HG03103 (cell line): ENCODE measurements around the gene TET2.
A peak's percentile ranks its signal among the peaks of the same experiment; 100 is the strongest.

Experiments used
- ATAC-seq: cut with Tn5 transposase; IDR thresholded peaks from one replicate; pipeline ENCODE4 v1.9.1; 2021; ENCODE audit warnings: low read depth; ENCODE audit not compliant: unreplicated experiment

The TET2 gene

GRCh38 chr4:105146276-105147015 lies at the start of gene TET2:
TET2 (plus strand) TSS chr4:105146876; CDS start chr4:105233943, 87,067 bp downstream.
- ATAC-seq = peak; percentile 77

GRCh38 chr4:105102016-105102415 lies 44.7 kb upstream of the TET2 start:
- no peak for ATAC-seq

- ATAC-seq = no peak
These were observed 40.2 kb upstream of the TET2 start for GRCh38 chr4:105106426-105106825.

DNA sequence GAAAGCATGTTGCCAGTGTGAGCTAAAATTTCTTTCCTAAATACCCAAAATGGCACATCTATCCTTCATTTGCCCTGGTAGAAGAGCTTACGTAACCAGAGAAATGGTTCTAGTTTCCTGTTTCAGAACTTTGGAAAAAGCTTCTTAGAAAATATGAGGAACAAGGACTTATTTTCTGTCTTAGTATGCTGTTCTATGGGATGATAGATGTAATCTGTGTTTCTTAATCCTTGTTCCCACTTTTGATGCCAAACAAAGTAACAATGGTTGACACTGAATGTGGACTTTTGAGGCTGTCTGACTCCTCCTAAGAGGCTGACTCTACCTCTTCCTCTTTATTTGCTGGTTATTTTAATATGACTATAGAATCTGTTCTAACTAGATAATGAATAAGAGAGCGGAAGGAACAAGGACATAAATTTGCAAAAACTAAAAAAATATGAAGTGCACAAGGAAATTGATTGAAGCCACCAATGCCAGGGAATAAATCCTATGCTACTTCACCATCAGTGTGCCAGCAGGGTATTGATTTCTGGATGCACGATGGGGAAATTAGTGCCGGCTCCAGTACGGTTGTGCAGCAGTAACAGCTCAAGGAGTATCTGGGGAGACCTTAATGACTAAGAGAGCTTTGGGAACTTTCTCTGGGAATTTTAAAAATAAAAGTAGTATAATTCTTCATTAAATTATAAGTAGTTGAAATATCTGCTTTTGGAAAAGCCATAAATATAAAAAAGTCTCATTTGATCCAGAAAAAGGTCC lies 39.4 kb upstream of the TET2 start:
- no peak for ATAC-seq

DNA sequence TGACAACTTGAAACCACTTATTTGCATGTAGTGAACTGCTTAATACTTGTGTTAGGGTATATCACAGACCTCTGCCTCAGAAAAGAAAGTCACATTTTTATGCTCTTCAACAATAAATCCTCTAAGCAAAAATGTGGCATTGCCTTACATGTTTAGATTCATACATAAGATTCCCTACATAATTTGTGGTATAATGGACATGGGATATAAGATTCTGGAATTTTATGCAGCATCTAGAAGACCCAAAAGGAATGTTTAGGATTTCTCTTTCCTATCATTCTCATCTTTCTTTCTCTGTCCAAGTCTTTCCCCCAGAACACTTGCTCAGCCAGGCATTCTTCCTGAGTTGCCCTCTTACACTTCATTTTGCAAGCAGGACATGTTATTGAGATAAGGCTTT lies 37.7 kb upstream of the TET2 start:
- no peak for ATAC-seq

DNA sequence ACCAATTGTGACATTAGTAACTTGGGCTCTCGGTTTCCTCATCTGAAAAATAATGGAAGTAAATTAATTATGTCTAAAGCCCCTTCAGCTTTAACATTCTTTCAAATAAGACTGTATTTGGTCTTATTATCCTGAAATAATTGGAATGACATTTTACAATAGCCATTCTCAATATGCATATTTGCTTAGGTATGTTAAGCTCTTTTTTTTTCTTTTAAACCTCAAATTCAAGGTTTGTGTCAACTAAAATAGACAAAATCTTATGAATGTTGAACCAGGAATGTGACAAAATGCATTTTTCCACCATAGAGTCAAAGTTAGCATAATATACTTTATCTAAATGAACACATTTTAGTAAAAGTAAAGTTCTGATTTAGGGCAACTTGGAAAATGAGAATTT lies 34.4 kb upstream of the TET2 start:
- ATAC-seq = no peak

GRCh38 chr4:105113800-105114199 lies 32.9 kb upstream of the TET2 start:
- no peak for ATAC-seq

DNA sequence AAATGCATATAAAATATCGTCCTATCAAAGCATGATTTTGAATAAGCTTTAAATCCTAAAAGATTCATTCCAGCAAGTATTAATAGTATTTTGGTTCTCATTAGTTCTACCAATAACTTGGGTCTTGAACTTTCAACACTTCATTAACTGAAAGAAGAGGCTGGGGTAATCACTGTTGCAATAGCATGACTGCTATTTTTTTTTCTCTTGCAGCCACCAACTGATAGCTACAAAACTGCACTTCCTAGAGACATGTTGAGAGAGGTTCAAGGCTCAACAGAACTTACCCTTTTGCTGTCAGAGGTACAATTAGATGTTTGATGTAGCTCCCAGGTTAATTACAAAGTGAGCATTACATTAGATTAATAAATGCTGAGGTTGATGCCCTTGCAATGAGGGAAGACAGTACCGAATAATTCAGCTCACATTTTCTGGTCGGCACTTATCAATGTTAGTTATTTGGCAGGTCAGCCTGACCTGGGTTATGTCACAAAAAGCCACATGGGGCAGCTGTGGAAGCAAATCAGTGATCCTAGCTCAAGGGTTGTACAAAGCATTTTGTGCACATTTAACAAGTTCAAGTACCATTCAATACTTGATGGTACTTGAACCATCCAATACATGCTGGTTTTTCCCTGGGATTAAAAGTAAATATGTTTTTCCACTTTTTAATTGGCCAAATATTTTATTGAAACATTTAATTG lies 29.9 kb upstream of the TET2 start:
- ATAC-seq = no peak

- ATAC-seq = no peak
These were observed 27.3 kb upstream of the TET2 start for GRCh38 chr4:105119356-105119755.

GRCh38 chr4:105120626-105121025 lies 26.1 kb upstream of the TET2 start:
- no peak for ATAC-seq

DNA sequence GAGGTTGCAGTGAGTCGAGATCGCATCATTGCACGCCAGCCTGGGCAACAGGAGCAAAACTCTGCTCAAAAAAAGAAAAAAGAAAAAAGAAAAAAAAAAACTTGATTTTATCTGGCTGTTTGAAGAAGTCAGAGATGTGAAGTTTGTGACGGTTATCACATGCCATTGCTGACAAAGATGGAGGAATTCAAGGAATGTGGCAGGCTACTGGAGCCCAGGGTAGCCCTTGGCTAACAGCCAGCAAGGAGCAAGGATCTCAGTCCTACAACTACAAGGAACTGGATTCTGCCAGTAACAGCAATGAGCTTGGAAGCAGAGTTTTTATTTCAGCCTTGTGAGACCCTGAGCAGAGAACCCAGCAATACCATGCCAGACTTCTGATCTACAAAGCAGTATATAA lies 24.3 kb upstream of the TET2 start:
- no peak for ATAC-seq

- no peak for ATAC-seq
These were observed 20.1 kb upstream of the TET2 start for GRCh38 chr4:105126311-105127169.

- ATAC-seq = no peak
These were observed 19.6 kb upstream of the TET2 start for GRCh38 chr4:105127170-105127445.

DNA sequence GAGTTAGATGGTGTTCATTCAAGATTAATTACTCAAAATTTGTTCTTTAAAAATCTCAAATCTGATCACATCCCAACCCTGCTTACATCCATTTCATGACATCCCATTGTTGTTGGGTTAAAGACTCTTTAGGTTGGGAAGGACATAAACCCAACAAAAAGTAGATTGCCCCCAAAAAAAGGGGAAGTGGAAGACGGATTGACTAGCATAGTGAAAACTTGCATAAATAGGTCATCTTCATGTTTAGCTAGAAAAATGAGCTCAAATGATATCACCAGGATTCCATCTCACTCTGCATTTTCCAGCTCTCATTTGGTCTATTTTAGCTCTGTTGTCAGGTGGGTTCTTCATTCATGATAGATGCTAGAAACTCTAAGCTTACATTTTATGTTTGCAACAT lies 18.5 kb upstream of the TET2 start:
- ATAC-seq = no peak

DNA sequence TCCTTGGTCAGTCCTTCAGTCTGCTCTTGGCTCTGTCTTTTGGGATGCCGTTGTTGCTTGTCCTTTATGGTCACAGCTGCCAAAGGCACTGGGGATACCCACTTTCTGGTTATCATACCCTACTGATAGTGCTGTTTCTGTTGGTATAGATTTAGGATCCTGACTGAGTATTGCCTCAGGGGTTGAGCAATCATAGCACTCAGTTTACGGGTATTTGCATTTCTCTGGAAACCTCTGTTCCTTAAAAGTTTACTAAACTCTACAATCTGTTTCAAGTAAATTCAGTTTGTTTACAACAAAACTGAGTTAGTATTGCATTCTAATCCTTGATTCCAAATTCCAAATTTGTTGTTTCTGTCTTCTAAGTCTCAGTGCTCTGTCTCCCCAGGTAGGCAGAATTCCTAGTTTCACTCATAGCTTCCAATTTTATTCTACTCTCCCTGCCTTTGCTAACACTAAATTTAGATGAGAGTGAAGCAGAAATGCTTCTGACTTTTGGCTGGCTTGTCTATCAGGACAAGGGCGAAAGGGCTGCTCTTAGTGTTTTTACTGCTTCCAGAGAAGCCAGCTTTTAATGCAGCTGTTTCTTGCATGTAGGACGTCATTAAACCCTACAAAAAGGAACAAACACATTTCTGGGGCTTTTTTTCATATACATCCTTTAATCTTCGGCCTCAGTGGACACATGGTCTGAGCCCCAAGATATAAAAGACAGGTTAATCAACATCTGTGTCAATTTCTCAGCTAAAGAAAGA lies 17.2 kb upstream of the TET2 start:
- ATAC-seq = no peak

GRCh38 chr4:105130945-105131344 lies 15.7 kb upstream of the TET2 start:
- ATAC-seq = no peak

- no peak for ATAC-seq
These were observed 12.7 kb upstream of the TET2 start for GRCh38 chr4:105133976-105134375.

GRCh38 chr4:105135785-105136184 lies 10.9 kb upstream of the TET2 start:
- no peak for ATAC-seq

DNA sequence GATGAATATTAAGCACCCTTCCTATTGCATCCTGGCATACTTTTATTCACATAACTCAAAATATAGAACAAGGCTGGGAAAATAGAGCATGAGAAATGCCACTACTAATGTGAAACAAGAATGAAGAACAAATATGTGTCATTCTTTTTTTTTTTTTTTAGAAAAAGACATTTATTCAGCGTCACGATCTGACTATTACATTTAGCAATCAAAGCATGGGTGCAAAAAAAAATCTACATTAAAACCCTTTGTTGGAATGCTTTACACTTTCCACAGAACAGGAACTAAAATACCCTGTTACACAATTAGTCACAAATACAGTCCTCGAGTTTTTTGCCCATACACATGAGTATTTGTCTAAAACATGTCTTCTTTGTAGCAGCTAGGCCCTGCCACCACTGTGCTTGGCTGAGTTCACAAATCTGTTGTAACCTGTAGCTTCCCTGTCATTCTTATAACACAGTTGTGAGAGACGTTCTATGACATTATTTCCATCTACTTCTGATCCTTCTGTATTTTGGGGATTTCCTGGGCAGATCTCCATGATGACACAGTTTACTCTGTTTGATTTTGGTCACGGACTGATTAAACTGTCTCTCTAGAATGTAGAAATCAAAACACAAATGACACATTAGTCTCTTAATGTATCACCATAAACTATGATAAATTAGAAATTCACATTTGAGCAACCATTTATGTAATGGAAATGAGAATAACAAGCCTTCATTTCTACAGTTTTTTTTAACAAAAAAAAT lies 9.4 kb upstream of the TET2 start:
- no peak for ATAC-seq
